Right ventricle myocardium superior (tissue), 1 donor: Measurements from ENCODE around the gene TDP2. TPM values are rescaled to one million over a fixed set of nuclear protein-coding genes. Genes with fewer than 3 reads are reported as not detected.

Experiments
- ATAC-seq: fragments of 200-7000 bp; cut with Tn5 transposase; one replicate; pipeline ENCODE4 v1.9.1; 2020; ENCODE audit warnings: mild to moderate bottlenecking; ENCODE audit not compliant: poor library complexity
- DNase-seq: peaks from one replicate; pipeline ENCODE4 v3.0.0-alpha.2; 2020
- intact Hi-C: fragments of 100-400 bp; cut with DNase I; formaldehyde crosslinking; loops from one replicate; pipeline ENCODE4 v1.11.2; 2022
- total RNA-seq: library from RNA; stranded (reverse); fragmentation: NEBNext Ultra II Directional; extraction: Animal tissue kit (Norgen Biotek cat#: 25700); gene quantifications from one replicate; pipeline ENCODE4 v1.2.1, GENCODE V29; 2021
- donor health status: DM: no; HTN: yes; CAD: no; lungs with severe emphysema.

Gene TDP2
- total RNA-seq, 1 donor from 2014 or later = 20.3 TPM

DNA sequence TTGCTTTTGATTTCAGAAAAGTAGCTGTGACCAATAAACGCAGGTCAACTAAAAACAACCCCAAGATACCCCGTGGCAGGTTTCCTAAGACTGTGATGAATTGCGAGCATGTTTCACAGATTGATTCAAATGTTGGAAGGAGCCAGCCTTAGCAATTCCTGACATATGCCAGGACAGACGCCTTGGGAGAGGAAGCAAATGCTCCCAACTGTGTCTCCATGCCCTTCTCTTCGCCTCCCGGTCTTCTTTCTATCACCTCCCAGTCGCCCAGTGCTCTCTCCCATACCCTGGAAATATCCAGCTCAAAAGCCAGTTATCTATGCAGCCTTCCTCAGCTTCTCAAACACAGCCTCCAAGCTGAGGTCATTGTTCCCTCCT, 52.7 kb downstream of the TDP2 start:
- intact Hi-C loops = no loop called here
- no peak for ATAC-seq
- DNase-seq = no peak

DNA sequence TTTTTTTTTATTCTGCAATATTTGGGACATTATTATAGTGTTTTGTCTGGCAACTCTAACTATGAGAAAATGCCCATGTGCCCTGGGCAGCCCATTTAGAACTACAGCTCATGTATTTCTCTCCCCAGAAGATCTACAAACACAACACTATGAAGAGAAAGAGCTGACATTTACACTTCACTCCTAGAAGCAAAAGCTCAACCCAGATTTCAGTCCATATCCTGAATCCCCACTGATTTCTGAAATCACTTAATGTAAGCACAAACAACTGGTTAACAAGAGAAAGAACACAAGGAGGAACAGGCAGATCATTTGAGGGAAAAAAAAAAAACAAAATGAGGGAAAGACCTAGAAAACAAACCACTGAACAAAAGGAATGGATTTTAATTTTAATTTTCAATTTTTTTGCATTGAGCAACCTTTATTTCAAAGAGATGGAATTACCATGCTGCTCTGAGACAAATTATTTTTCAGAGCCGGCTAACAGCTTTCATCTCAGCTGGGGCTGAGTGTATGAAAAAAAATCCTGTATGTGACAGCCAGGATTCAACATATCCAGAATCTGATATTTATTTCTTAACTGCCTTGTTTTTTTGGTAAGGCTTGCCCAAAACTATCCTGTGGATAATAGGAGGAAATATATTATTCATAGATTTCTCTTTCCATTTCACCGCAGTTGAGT, 53.2 kb downstream of the TDP2 start:
- no peak for ATAC-seq
- DNase-seq = no peak
- intact Hi-C loops = no loop called here

GRCh38 chr6:24610672-24611071, 56.0 kb downstream of the TDP2 start:
- DNase-seq (no peak), ATAC-seq (no peak)
- intact Hi-C loops = no loop called here

- intact Hi-C loops = no loop called here
- ATAC-seq (no peak), DNase-seq (no peak)
Observed at GRCh38 chr6:24607310-24608105, 59.2 kb downstream of the TDP2 start.

- intact Hi-C loops = no loop called here
- no peak for ATAC-seq
- DNase-seq = no peak
Observed at GRCh38 chr6:24606200-24606930, 60.3 kb downstream of the TDP2 start.

DNA sequence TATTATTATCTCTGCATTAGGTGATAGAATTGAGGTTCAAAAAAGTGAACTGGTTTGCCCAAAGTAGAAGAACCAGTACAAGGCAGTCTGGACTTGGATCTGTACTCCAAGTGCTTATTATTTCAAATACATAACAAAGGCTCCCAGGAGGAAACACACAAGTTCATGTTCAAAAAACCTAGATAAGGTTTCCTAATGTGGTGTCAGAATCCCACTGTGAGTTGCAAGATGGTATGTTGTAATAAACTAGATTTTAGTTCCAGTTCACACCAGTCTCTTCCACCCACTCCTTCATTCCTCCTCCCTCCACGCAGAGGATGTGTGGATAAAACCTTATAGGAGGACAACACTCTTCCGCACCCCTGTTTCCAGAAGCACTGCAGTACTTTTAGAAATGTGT, 63.5 kb downstream of the TDP2 start:
- DNase-seq (no peak), ATAC-seq (no peak)
- intact Hi-C loops = no loop called here

- ATAC-seq (no peak), DNase-seq (no peak)
- intact Hi-C loops = no loop called here
Observed at GRCh38 chr6:24600903-24601302, 65.8 kb downstream of the TDP2 start.

Other genes starting within 250 kb of the TDP2 start
- gene GPLD1, start 177.3 kb downstream of the TDP2 start, total RNA-seq = 1.0 TPM
- gene ALDH5A1, start 171.9 kb downstream of the TDP2 start, total RNA-seq = 23.3 TPM
- not detected for gene KIAA0319, start 20.7 kb downstream of the TDP2 start, total RNA-seq
- gene ACOT13, start 178 bp upstream of the TDP2 start, total RNA-seq = 74.3 TPM
- 37.6 TPM for gene C6orf62, start 52.3 kb upstream of the TDP2 start, total RNA-seq
- 7.1 TPM for gene GMNN, start 108.0 kb upstream of the TDP2 start, total RNA-seq
- not detected for gene ARMH2, start 132.0 kb upstream of the TDP2 start, total RNA-seq